HCT116 (cell line): ENCODE data around the gene SACM1L. TPM values are rescaled to one million over a fixed set of nuclear protein-coding genes. Genes with fewer than 3 reads are reported as not detected.

Experiments
- ATAC-seq: fragments of 200-7000 bp; cut with Tn5 transposase; 2 replicates; pipeline ENCODE4 v1.9.1; 2020; ENCODE audit warnings: mild to moderate bottlenecking, moderate library complexity
- BruUV-seq: library from RNA; stranded (reverse); fragments of 400-500 nt; replicated peaks from 2 replicates; lab custom pipeline; 2021; lab: Mats Ljungman, UMichigan
- CTCF ChIA-PET: fragments of 300-600 bp; sonication (Branson Sonifier 250); formaldehyde crosslinking; loops from one replicate; lab custom pipeline; 2021; ENCODE audit warnings: antibody characterized with exemption; lab: Charles Lee
- POLR2A ChIA-PET: fragments of 300-600, 350-600 bp; sonication (Branson Sonifier 250); formaldehyde crosslinking; loops from one replicate; lab custom pipeline; 2021; ENCODE audit warnings: antibody characterized with exemption; lab: Charles Lee
- RAD21 ChIA-PET, 2 experiments: fragments of 300-600 bp; sonication (Branson Sonifier 250); formaldehyde crosslinking; loops; one replicate each; lab custom pipeline; 2023; ENCODE audit warnings: low total read pairs in 2 of 2; ENCODE audit not compliant: uncharacterized antibody in 2 of 2, unreplicated experiment in 2 of 2, low non-redundant PET in 1 of 2; lab: Charles Lee
- DNase-seq: peaks from one replicate; pipeline ENCODE4 v3.0.0-alpha.2; 2010; ENCODE audit warnings: low read depth, low spot score
- H2AFZ ChIP-seq: fragments of 200-600 bp; shearing (Covaris generic), sonication (generic); 2 replicates; pipeline ENCODE4 v1.6.1; 2017; ENCODE audit warnings: low read depth, mixed run types, mixed read lengths, antibody characterized with exemption, low read length; ENCODE audit not compliant: poor library complexity, severe bottlenecking
- H3K27ac ChIP-seq: 2 replicates; pipeline ENCODE4 v1.5.1; 2012; ENCODE audit warnings: low read depth, low read length
- H3K27me3 ChIP-seq: fragments of 200-600 bp; sonication (generic); 2 replicates; pipeline ENCODE4 v1.6.1; 2016; ENCODE audit warnings: mixed run types, low read length, mixed read lengths; ENCODE audit not compliant: insufficient read depth
- H3K36me3 ChIP-seq, 2 experiments: fragments of 200-500 bp in 1 of 2; fragments of 200-600 bp in 1 of 2; sonication (Bioruptor generic) in 1 of 2; sonication (generic) in 1 of 2; 2 replicates each; pipeline versions ENCODE4 v1.5.1 to v1.6.1; 2014 to 2016; ENCODE audit warnings: low read length in 2 of 2, inconsistent platforms in 1 of 2, mixed read lengths in 1 of 2, mixed run types in 1 of 2; ENCODE audit not compliant: insufficient read depth in 2 of 2, control insufficient read depth in 1 of 2
- H3K4me1 ChIP-seq, 2 experiments: fragments of 200-600 bp in 1 of 2; sonication (generic) in 1 of 2; 2 replicates each; pipeline versions ENCODE4 v1.5.1 to v1.6.1; 2012 to 2017; ENCODE audit warnings: low read length in 2 of 2, inconsistent platforms in 1 of 2, mild to moderate bottlenecking in 1 of 2, mixed read lengths in 1 of 2, mixed run types in 1 of 2, moderate library complexity in 1 of 2; ENCODE audit not compliant: insufficient read depth in 2 of 2, control insufficient read depth in 1 of 2
- H3K4me2 ChIP-seq: fragments of 200-600 bp; sonication (generic); 2 replicates; pipeline ENCODE4 v1.6.1; 2017; ENCODE audit warnings: mixed run types, low read length, mixed read lengths
- H3K4me3 ChIP-seq, 2 experiments: fragments of 200-600 bp in 1 of 2; sonication (generic) in 1 of 2; replicated peaks in 1 of 2; 2 replicates each; pipeline ENCODE4 v1.5.1; 2011 to 2016; ENCODE audit warnings: low read length in 2 of 2, control low read depth in 1 of 2, low read depth in 1 of 2, mild to moderate bottlenecking in 1 of 2, mixed read lengths in 1 of 2, mixed run types in 1 of 2
- H3K79me2 ChIP-seq: fragments of 200-600 bp; sonication (generic); 2 replicates; pipeline ENCODE4 v1.6.1; 2017; ENCODE audit warnings: mild to moderate bottlenecking, mixed run types, low read length, moderate library complexity, mixed read lengths; ENCODE audit not compliant: insufficient read depth
- H3K9ac ChIP-seq: fragments of 200-600 bp; sonication (generic); 2 replicates; pipeline ENCODE4 v1.6.1; 2016; ENCODE audit warnings: low read length, mixed read lengths
- H3K9me2 ChIP-seq: fragments of 200-600 bp; sonication (generic), shearing (Covaris generic); 2 replicates; pipeline ENCODE4 v1.6.1; 2017; ENCODE audit warnings: mixed run types, mild to moderate bottlenecking, moderate library complexity; ENCODE audit not compliant: insufficient read depth
- H3K9me3 ChIP-seq, 2 experiments: fragments of 200-500 bp in 1 of 2; fragments of 200-600 bp in 1 of 2; sonication (Bioruptor generic) in 1 of 2; sonication (generic) in 1 of 2; 2 replicates each; pipeline ENCODE4 v1.6.1; 2014 to 2017; ENCODE audit warnings: low read length in 2 of 2, mixed read lengths in 2 of 2, inconsistent platforms in 1 of 2, low read depth in 1 of 2, mild to moderate bottlenecking in 1 of 2, mixed run types in 1 of 2, moderate library complexity in 1 of 2; ENCODE audit not compliant: control insufficient read depth in 1 of 2, insufficient read depth in 1 of 2
- H4K20me1 ChIP-seq: fragments of 200-600 bp; sonication (generic), shearing (Covaris generic); 2 replicates; pipeline ENCODE4 v1.6.1; 2017; ENCODE audit warnings: mixed run types, mild to moderate bottlenecking, moderate library complexity; ENCODE audit not compliant: insufficient read depth
- EGR1 ChIP-seq: IDR thresholded peaks from 2 replicates; pipeline ENCODE4 v1.6.1; 2012; ENCODE audit warnings: low read depth
- ELF1 ChIP-seq: IDR thresholded peaks from 2 replicates; pipeline ENCODE4 v1.6.1; 2012; ENCODE audit warnings: low read depth, borderline replicate concordance
- FOSL1 ChIP-seq: IDR thresholded peaks from 2 replicates; pipeline ENCODE4 v1.6.1; 2012; ENCODE audit warnings: low read depth
- POLR2A ChIP-seq: IDR thresholded peaks from 2 replicates; pipeline ENCODE4 v1.7.0; 2011; ENCODE audit warnings: borderline replicate concordance; ENCODE audit not compliant: insufficient read depth, insufficient read length; ENCODE audit errors: extremely low read depth
- POLR2AphosphoS5 ChIP-seq: IDR thresholded peaks from 2 replicates; pipeline ENCODE4 v1.6.1; 2011; ENCODE audit warnings: mild to moderate bottlenecking, low read depth, low read length, moderate library complexity
- RAD21 ChIP-seq: IDR thresholded peaks from 2 replicates; pipeline ENCODE4 v1.6.1; 2012; ENCODE audit warnings: low read depth, mild to moderate bottlenecking
- REST ChIP-seq: IDR thresholded peaks from 2 replicates; pipeline ENCODE4 v1.6.1; 2012; ENCODE audit warnings: low read depth
- SP1 ChIP-seq: IDR thresholded peaks from 2 replicates; pipeline ENCODE4 v1.6.1; 2012; ENCODE audit warnings: low read depth
- TCF7L2 ChIP-seq: IDR thresholded peaks from 2 replicates; pipeline ENCODE4 v1.7.0; 2011; ENCODE audit warnings: borderline replicate concordance, inconsistent platforms; ENCODE audit not compliant: insufficient read depth, insufficient read length; ENCODE audit errors: extremely low read depth
- ZBTB33 ChIP-seq: IDR thresholded peaks from 2 replicates; pipeline ENCODE4 v1.6.1; 2011; ENCODE audit warnings: mild to moderate bottlenecking, low read length, moderate library complexity; ENCODE audit not compliant: insufficient replicate concordance; ENCODE audit errors: extremely low read depth
- ZNF274 ChIP-seq: fragments of 200-500 bp; sonication (Bioruptor generic); IDR thresholded peaks from 2 replicates; pipeline ENCODE4 v1.6.1; 2014; ENCODE audit warnings: mild to moderate bottlenecking, low read depth, low read length, inconsistent platforms
- intact Hi-C: fragments of 100-400 bp; cut with micrococcal nuclease; formaldehyde crosslinking; loops from 2 replicates; pipeline ENCODE4 v1.10.0; 2022
- total RNA-seq: library from RNA; stranded (reverse); gene quantifications from one replicate; pipeline ENCODE4 v1.2.1, GENCODE V29; 2021; ENCODE audit not compliant: unreplicated experiment

The SACM1L gene
- total RNA-seq, 1 experiment from 2014 or later: 27.3 TPM

- H3K4me3 ChIP-seq: no peak overlapping the region
- no peaks in the 10 kb centered on the region for H4K20me1 ChIP-seq
- H2AFZ ChIP-seq: no peak overlapping the region
- H3K27ac ChIP-seq: no peak overlapping the region
- no peaks in the 10 kb centered on the region for H3K27me3 ChIP-seq
- H3K4me2 ChIP-seq: no peak overlapping the region
- no TSS peak for BruUV-seq
- H3K4me1 ChIP-seq: no peaks in the 10 kb centered on the region
- H3K9ac ChIP-seq: no peak overlapping the region
- no peaks in the 10 kb centered on the region for H3K79me2 ChIP-seq
- DNase-seq: no peak
- H3K9me2 ChIP-seq: no peaks in the 10 kb centered on the region
- ChIA-PET CTCF (no interaction called here), RAD21 (no interaction called here), POLR2A (no interaction called here)
- intact Hi-C loops: no loop called here
- TF ChIP-seq POLR2AphosphoS5: no peak
- no peak for TF ChIP-seq FOSL1
- TF ChIP-seq TCF7L2: no peak
- no peak for TF ChIP-seq RAD21
- no peak for TF ChIP-seq SP1
- no peak for TF ChIP-seq POLR2A
- no peak for ATAC-seq
- H3K36me3 ChIP-seq: peaks cover 16 to 27% of the 10 kb centered on the region in 2 experiments
- no peaks in the 10 kb centered on the region for H3K9me3 ChIP-seq
These were observed 47.5 kb downstream of the SACM1L start for GRCh38 chr3:45736707-45737106.

GRCh38 chr3:45737234-45737633, 48.0 kb downstream of the SACM1L start:
- H3K9me2 ChIP-seq: no peaks in the 10 kb centered on the region
- ATAC-seq (no peak), DNase-seq (no peak)
- no TSS peak for BruUV-seq
- ChIA-PET CTCF (no interaction called here), RAD21 (no interaction called here), POLR2A (no interaction called here)
- H3K9ac ChIP-seq: no peak overlapping the region
- H3K36me3 ChIP-seq: peaks cover 16 to 25% of the 10 kb centered on the region in 2 experiments
- intact Hi-C loops: no loop called here
- H3K4me3 ChIP-seq: no peak overlapping the region
- H2AFZ ChIP-seq: no peak overlapping the region
- TF ChIP-seq TCF7L2 (no peak), EGR1 (no peak), ZNF274 (no peak), ZBTB33 (no peak), ELF1 (no peak), FOSL1 (no peak), REST (no peak), SP1 (no peak)
- no peaks in the 10 kb centered on the region for H4K20me1 ChIP-seq
- no peaks in the 10 kb centered on the region for H3K27me3 ChIP-seq
- no peaks in the 10 kb centered on the region for H3K4me1 ChIP-seq
- H3K27ac ChIP-seq: no peak overlapping the region
- no peaks in the 10 kb centered on the region for H3K9me3 ChIP-seq
- H3K79me2 ChIP-seq: no peaks in the 10 kb centered on the region
- H3K4me2 ChIP-seq: no peak overlapping the region
